ENCODE results near the gene RALGPS2.
"Not testable (repeated sequence)": the region's sequence is repeated elsewhere in the genome, so short reads cannot be mapped to it uniquely, and the experiment has no call there.

GRCh38 chr1:178847919-178848318, 122.9 kb downstream of the RALGPS2 start:
- TF ChIP-seq EZH2, CTCF (IDR thresholded peaks at IDR 0.05): not testable (repeated sequence)

Measured in neural progenitor cell (in vitro differentiated cells).